Activated CD4-positive, alpha-beta memory T cell treated with anti-CD3 and anti-CD28 coated beads for 36 hours (primary cell): ENCODE data around the gene RABGAP1L. TPM values are rescaled to one million over a fixed set of nuclear protein-coding genes. Genes with fewer than 3 reads are reported as not detected.

ENCODE experiments used
- CTCF ChIA-PET: fragments of 350-600 bp; sonication (Branson Sonifier 250); formaldehyde crosslinking; loops from one replicate; lab custom pipeline; 2021; ENCODE audit warnings: antibody characterized with exemption, inconsistent platforms; lab: Charles Lee
- POLR2A ChIA-PET: fragments of 350-600 bp; sonication (Branson Sonifier 250); formaldehyde crosslinking; loops from one replicate; lab custom pipeline; 2021; ENCODE audit warnings: antibody characterized with exemption; lab: Charles Lee
- DNase-seq: peaks from one replicate; pipeline ENCODE4 v3.0.0-alpha.2; 2020
- H3K27ac Mint-ChIP-seq: one replicate; pipeline ENCODE4 v1.8.0; 2021; ENCODE audit warnings: mixed read lengths
- H3K27me3 Mint-ChIP-seq: one replicate; pipeline ENCODE4 v1.8.0; 2021; ENCODE audit warnings: mixed read lengths
- H3K36me3 Mint-ChIP-seq: one replicate; pipeline ENCODE4 v1.8.0; 2021; ENCODE audit warnings: mixed read lengths
- H3K4me1 Mint-ChIP-seq: one replicate; pipeline ENCODE4 v1.8.0; 2021; ENCODE audit warnings: low read depth, mixed read lengths
- H3K4me3 Mint-ChIP-seq: one replicate; pipeline ENCODE4 v1.8.0; 2021; ENCODE audit warnings: mild to moderate bottlenecking, mixed read lengths
- H3K9me3 Mint-ChIP-seq: one replicate; pipeline ENCODE4 v1.8.0; 2021; ENCODE audit warnings: mixed read lengths
- intact Hi-C: fragments of 100-400 bp; cut with micrococcal nuclease; formaldehyde crosslinking; loops from one replicate; pipeline ENCODE4 v1.15.1; 2023
- total RNA-seq, 2 experiments: library from RNA; stranded (reverse); gene quantifications; one replicate each; pipeline ENCODE4 v1.2.3, GENCODE V29; 2021

RABGAP1L gene
- total RNA-seq, 2 experiments from 2014 or later = 30.5 to 30.9 TPM

DNA sequence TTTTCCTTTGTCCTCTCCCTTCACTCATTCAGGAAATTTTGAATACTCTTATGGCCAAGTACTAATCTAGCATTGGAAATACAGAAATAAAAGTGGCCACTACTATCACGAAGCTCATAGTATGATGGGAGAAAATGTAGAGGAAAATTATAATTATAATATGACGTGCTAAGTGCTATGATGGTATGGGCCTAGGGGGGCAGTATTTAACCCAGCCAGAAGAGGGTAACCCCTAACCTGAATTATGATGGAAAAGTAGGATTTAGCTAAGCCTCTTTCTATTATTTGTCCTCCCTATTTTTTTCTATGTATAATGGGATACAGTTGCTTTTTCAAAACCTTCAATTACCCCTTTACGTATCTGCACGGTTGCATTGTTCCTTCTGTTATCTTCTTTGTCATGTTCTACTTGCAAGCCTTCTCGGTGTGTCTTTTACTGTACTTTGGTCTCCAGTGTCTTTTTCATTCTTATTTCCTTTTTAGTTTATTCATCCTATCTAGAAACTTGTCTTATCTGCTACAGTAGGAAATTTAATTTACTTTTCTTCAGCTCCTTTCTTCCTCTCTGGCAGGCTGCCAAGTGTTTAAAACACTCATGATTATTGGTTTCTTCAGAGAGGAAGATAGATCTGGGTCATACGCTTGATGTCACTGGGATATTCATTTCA lies 199.6 kb downstream of the RABGAP1L start:
- POLR2A ChIA-PET = no interaction called here
- H3K36me3 Mint-ChIP-seq = peaks cover 6% of the 10 kb centered on the region

GRCh38 chr1:174359454-174359805 lies 200.1 kb downstream of the RABGAP1L start:
- POLR2A ChIA-PET = no interaction called here
- H3K27ac Mint-ChIP-seq = no peak overlapping the region
- no peak overlapping the region for H3K4me3 Mint-ChIP-seq
- DNase-seq = no peak
- intact Hi-C loops = no loop called here
- no peaks in the 10 kb centered on the region for H3K9me3 Mint-ChIP-seq
- no peaks in the 10 kb centered on the region for H3K4me1 Mint-ChIP-seq
- CTCF ChIA-PET = interaction anchor here (0.7 kb wide), 1 partner anchor 1391 kb away, joined by 3 read pairs; no protein-coding TSS in a partner anchor
- H3K36me3 Mint-ChIP-seq = peaks cover 6% of the 10 kb centered on the region
- no peaks in the 10 kb centered on the region for H3K27me3 Mint-ChIP-seq

More for the DNA sequence above, 199.6 kb downstream of the RABGAP1L start:
- no peaks in the 10 kb centered on the region for H3K9me3 Mint-ChIP-seq
- CTCF ChIA-PET = interaction anchor here (0.6 to 0.7 kb wide), 2 partner anchors 9 to 1392 kb away, joined by 3 read pairs; no protein-coding TSS in a partner anchor
- no peak for DNase-seq
- H3K27ac Mint-ChIP-seq = no peak overlapping the region
- H3K27me3 Mint-ChIP-seq = no peaks in the 10 kb centered on the region
- H3K4me1 Mint-ChIP-seq = no peaks in the 10 kb centered on the region
- H3K4me3 Mint-ChIP-seq = no peak overlapping the region
- intact Hi-C loops = no loop called here

- no peak for DNase-seq
- Mint-ChIP-seq H3K4me3 (no peak overlapping the region), H3K36me3 (peaks cover 6% of the 10 kb centered on the region), H3K4me1 (no peaks in the 10 kb centered on the region), H3K27ac (no peak overlapping the region), H3K27me3 (no peaks in the 10 kb centered on the region), H3K9me3 (no peaks in the 10 kb centered on the region)
- ChIA-PET CTCF (no interaction called here), POLR2A (no interaction called here)
- intact Hi-C loops = no loop called here
Measured at GRCh38 chr1:174364996-174365736, 205.8 kb downstream of the RABGAP1L start.

- ChIA-PET CTCF (no interaction called here), POLR2A (no interaction called here)
- Mint-ChIP-seq H3K9me3 (no peaks in the 10 kb centered on the region), H3K27ac (no peak overlapping the region), H3K36me3 (peaks cover 3% of the 10 kb centered on the region), H3K4me3 (no peak overlapping the region), H3K4me1 (no peaks in the 10 kb centered on the region), H3K27me3 (no peaks in the 10 kb centered on the region)
- intact Hi-C loops = no loop called here
- DNase-seq = no peak
Measured at GRCh38 chr1:174366946-174367345, 207.6 kb downstream of the RABGAP1L start.

DNA sequence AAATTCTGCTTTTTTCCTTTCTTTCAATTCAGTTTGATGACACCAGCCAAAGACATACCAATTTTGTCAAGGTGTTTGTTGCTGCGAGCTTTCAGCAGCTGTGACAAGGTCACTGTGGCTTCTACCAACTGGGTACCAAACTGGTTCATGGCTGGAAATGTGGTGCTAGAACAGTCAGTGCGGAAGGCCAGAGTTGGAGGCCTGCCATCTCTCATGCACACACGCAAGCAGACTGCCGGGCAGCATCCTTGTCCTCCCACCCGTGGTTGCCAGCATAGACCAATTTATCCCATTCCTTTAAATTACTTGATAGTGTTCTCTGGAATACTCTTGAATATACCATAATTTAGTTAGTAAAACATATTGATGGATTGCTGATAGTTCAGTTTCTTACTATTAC lies 208.6 kb downstream of the RABGAP1L start:
- Mint-ChIP-seq H3K4me3 (no peak overlapping the region), H3K27ac (no peak overlapping the region), H3K9me3 (no peaks in the 10 kb centered on the region), H3K27me3 (no peaks in the 10 kb centered on the region), H3K4me1 (no peaks in the 10 kb centered on the region), H3K36me3 (peaks cover 6% of the 10 kb centered on the region)
- ChIA-PET POLR2A (no interaction called here), CTCF (interaction anchor here (0.6 kb wide), 1 partner anchor 9 kb away, joined by 3 read pairs; no protein-coding TSS in a partner anchor)
- intact Hi-C loops = no loop called here
- DNase-seq = no peak

GRCh38 chr1:174376030-174376429 lies 216.7 kb downstream of the RABGAP1L start:
- DNase-seq = no peak
- Mint-ChIP-seq H3K36me3 (peaks cover 27% of the 10 kb centered on the region), H3K4me1 (no peaks in the 10 kb centered on the region), H3K27me3 (no peaks in the 10 kb centered on the region), H3K4me3 (no peak overlapping the region), H3K27ac (no peak overlapping the region), H3K9me3 (peaks cover 8% of the 10 kb centered on the region)
- intact Hi-C loops = no loop called here
- POLR2A ChIA-PET = interaction anchor here (0.7 kb wide), 1 partner anchor 767 kb away, joined by 3 read pairs; no protein-coding TSS in a partner anchor
- CTCF ChIA-PET = no interaction called here

DNA sequence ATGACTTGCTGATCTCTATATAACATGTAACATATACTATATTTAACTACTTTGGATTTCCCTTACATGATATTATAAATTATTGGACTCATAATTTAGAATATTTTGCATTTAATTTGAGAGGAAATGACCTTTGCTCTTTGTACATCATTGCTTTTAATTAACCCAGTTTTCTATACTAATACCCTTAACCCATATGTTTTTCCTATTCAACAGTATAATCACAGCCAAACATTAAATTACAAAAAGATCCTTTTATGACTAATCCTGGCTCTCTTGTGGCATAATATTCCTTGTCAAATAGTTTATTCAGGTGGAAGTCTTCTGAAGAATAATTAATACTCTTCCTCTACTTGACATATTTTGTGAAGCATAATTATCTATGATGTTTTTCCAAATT lies 232.4 kb downstream of the RABGAP1L start:
- H3K27me3 Mint-ChIP-seq = no peaks in the 10 kb centered on the region
- H3K9me3 Mint-ChIP-seq = peaks cover 5% of the 10 kb centered on the region
- ChIA-PET CTCF (no interaction called here), POLR2A (no interaction called here)
- H3K36me3 Mint-ChIP-seq = peaks cover 33% of the 10 kb centered on the region
- no peak overlapping the region for H3K4me3 Mint-ChIP-seq
- H3K27ac Mint-ChIP-seq = no peak overlapping the region
- H3K4me1 Mint-ChIP-seq = no peaks in the 10 kb centered on the region
- intact Hi-C loops = no loop called here
- DNase-seq = no peak

DNA sequence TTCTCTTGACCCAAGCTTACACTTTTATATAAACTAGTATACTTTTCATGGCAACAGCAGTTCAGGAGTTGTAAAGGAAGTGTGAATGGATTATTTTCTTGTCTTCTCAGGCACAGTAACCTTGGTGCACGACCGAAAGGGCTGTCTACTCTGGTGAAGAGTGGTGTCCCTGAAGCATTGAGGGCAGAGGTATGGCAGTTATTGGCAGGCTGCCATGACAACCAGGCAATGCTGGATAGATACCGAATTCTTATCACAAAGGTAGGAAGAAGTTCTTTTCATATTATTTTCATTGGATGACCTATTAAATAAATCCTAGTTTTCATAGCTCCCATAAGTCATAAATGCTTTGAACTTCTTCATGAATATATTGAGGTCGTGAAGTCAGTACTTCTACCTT lies 234.6 kb downstream of the RABGAP1L start:
- intact Hi-C loops = no loop called here

GRCh38 chr1:174397261-174397660 lies 237.9 kb downstream of the RABGAP1L start:
- Mint-ChIP-seq H3K9me3 (peaks cover 8% of the 10 kb centered on the region), H3K27ac (no peak overlapping the region), H3K36me3 (peaks cover 44% of the 10 kb centered on the region), H3K4me3 (no peak overlapping the region), H3K27me3 (no peaks in the 10 kb centered on the region), H3K4me1 (no peaks in the 10 kb centered on the region)
- DNase-seq = no peak
- intact Hi-C loops = no loop called here
- CTCF ChIA-PET = no interaction called here
- POLR2A ChIA-PET = no interaction called here

More for the DNA sequence above, 234.6 kb downstream of the RABGAP1L start:
- H3K9me3 Mint-ChIP-seq = peaks cover 5% of the 10 kb centered on the region
- no peak overlapping the region for H3K27ac Mint-ChIP-seq
- no peak overlapping the region for H3K4me3 Mint-ChIP-seq
- DNase-seq = no peak
- POLR2A ChIA-PET = no interaction called here
- H3K36me3 Mint-ChIP-seq = peaks cover 43% of the 10 kb centered on the region
- CTCF ChIA-PET = interaction anchor here (0.6 kb wide), 1 partner anchor 156 kb away, joined by 3 read pairs; no protein-coding TSS in a partner anchor
- no peaks in the 10 kb centered on the region for H3K4me1 Mint-ChIP-seq
- H3K27me3 Mint-ChIP-seq = no peaks in the 10 kb centered on the region

DNA sequence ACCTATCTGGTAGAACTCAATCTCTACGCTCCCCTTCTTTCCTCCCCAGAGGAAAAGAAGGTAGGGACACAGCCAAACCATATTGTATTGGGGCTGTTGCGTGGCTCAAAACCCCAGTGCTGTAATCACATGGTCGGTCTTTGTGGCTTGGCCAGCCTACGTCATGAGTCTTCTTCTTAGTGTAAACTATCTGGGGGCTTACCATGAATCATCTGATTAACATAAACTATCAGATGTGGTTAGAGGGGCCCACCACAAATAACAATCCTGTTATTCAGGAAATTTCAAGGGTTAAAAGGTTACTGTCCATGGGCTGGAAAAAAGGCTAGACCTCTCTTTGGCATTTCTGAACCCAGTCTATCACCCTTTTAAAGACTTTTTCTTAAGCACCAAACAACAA lies 238.9 kb downstream of the RABGAP1L start:
- H3K9me3 Mint-ChIP-seq = peaks cover 8% of the 10 kb centered on the region
- H3K27ac Mint-ChIP-seq = no peak overlapping the region
- ChIA-PET POLR2A (no interaction called here), CTCF (no interaction called here)
- DNase-seq = no peak
- H3K36me3 Mint-ChIP-seq = peaks cover 37% of the 10 kb centered on the region
- intact Hi-C loops = no loop called here
- no peaks in the 10 kb centered on the region for H3K27me3 Mint-ChIP-seq
- no peak overlapping the region for H3K4me3 Mint-ChIP-seq
- no peaks in the 10 kb centered on the region for H3K4me1 Mint-ChIP-seq

GRCh38 chr1:174399211-174399610 lies 239.9 kb downstream of the RABGAP1L start:
- H3K4me3 Mint-ChIP-seq = no peak overlapping the region
- DNase-seq = no peak
- no peaks in the 10 kb centered on the region for H3K4me1 Mint-ChIP-seq
- no peaks in the 10 kb centered on the region for H3K27me3 Mint-ChIP-seq
- H3K27ac Mint-ChIP-seq = no peak overlapping the region
- ChIA-PET CTCF (no interaction called here), POLR2A (no interaction called here)
- H3K9me3 Mint-ChIP-seq = peaks cover 2% of the 10 kb centered on the region
- intact Hi-C loops = no loop called here
- H3K36me3 Mint-ChIP-seq = peaks cover 30% of the 10 kb centered on the region

DNA sequence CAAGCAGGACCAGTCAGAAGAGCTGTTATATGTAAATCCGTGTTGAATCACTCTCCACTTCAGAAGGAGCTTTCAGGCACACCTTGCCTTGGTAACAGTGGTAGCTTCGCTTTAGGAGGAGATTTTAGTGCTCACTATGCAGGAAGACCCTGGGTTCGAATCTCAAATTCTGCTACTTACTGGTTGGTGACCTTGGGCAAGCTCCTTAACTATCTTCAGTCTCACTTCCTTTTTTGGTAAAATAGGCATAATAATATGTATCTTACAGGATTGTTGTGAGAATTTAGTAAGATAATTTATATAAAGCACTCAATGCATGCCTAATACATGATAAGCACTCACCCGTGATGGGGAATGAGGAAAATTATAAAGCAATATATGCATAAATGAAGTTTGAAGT lies 241.8 kb downstream of the RABGAP1L start:
- CTCF ChIA-PET = no interaction called here
- H3K4me1 Mint-ChIP-seq = no peaks in the 10 kb centered on the region
- intact Hi-C loops = no loop called here
- POLR2A ChIA-PET = no interaction called here
- no peak overlapping the region for H3K4me3 Mint-ChIP-seq
- peaks cover 27% of the 10 kb centered on the region for H3K36me3 Mint-ChIP-seq
- H3K27ac Mint-ChIP-seq = no peak overlapping the region
- no peaks in the 10 kb centered on the region for H3K27me3 Mint-ChIP-seq
- H3K9me3 Mint-ChIP-seq = peaks cover 2% of the 10 kb centered on the region
- DNase-seq = no peak
